NOMO-1 treated with dmso at 0.1 percent for 144 hours (cell line): ENCODE measurements around the gene CBS.
"Not testable (repeated sequence)": the region's sequence is repeated elsewhere in the genome, so short reads cannot be mapped to it uniquely, and the experiment has no call there.

Experiments used
- DNase-seq: peaks from one replicate; lab custom pipeline; 2025; ENCODE audit not compliant: unreplicated experiment; lab: John Stamatoyannopoulos, UW

Gene CBS

DNA sequence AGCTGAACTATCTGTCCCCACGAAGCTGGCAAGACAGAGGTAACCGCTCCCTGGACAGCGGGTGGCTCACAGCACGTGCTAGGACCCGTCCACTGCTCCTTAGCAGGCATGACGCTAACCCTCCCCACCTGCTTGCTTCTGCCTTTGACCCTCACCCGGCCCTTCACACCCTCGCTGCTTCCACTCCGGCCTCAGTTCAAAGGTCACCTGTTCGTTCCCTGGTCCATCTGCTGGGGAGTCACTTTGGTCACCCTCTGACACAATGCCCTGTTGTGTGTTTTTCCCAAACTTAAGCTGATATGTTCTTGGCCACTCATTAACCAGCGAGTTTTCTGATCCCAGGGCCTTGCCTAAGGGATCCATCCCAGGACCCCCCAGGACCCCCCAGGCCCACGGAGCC lies 7.6 kb downstream of the CBS start:
- not testable (repeated sequence) for DNase-seq

GRCh38 chr21:43066690-43067089 lies 8.9 kb downstream of the CBS start:
- DNase-seq: not testable (repeated sequence)

DNA sequence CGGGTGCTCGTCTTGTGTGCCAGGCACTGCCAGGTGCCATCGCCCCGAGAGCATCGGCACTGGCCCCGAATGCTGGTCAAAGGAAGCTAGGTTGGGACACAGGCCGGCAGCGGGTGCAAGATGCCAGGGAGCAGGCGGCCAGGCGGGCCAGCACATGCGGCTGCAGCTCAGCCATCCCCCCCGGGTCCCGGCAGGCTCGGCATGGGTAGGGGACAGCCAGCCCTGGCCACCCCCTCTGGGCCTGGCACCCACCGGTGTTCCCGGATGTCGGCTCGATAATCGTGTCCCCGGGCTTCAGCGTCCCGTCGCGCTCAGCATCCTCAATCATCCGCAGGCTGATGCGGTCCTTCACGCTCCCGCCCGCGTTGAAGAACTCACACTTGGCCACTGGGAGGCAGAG lies 9.6 kb downstream of the CBS start:
- not testable (repeated sequence) for DNase-seq

GRCh38 chr21:43064265-43064917 lies 11.2 kb downstream of the CBS start:
- not testable (repeated sequence) for DNase-seq

DNA sequence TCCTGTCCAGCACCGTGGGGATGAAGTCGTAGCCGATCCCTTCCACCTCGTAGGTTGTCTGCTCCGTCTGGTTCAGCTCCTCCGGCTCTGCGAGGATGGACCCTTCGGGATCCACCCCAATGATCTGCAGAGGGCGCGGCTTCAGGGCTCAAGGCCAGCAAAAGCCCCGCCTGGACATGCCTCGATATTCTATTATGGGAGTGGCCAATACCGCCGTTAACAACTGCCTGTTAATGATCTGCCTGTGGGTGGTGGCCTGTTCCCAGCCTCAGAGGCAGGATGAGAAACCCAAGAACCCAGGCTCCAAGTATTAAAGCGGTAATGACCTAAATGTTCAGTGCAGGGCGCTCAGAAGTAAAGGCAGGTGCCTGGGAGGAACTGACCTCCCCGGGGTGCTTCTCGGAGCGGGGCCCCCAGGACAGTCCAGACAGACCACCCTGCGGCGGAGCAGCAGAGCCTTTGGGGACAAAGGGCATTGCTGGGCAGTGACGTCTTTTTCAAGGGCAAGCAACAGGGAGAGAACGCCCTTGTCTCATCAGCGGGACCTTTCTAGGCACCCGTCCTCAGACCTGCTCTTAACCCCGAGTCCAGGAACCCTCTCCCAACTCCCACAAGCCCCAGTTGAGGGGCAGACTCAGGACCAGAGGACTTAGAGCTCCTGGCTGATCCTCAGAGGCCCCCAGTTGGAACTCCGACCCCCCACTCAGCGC lies 12.5 kb downstream of the CBS start:
- DNase-seq: not testable (repeated sequence)

- DNase-seq: not testable (repeated sequence)
Measured at GRCh38 chr21:43053112-43053511, 22.5 kb downstream of the CBS start.

DNA sequence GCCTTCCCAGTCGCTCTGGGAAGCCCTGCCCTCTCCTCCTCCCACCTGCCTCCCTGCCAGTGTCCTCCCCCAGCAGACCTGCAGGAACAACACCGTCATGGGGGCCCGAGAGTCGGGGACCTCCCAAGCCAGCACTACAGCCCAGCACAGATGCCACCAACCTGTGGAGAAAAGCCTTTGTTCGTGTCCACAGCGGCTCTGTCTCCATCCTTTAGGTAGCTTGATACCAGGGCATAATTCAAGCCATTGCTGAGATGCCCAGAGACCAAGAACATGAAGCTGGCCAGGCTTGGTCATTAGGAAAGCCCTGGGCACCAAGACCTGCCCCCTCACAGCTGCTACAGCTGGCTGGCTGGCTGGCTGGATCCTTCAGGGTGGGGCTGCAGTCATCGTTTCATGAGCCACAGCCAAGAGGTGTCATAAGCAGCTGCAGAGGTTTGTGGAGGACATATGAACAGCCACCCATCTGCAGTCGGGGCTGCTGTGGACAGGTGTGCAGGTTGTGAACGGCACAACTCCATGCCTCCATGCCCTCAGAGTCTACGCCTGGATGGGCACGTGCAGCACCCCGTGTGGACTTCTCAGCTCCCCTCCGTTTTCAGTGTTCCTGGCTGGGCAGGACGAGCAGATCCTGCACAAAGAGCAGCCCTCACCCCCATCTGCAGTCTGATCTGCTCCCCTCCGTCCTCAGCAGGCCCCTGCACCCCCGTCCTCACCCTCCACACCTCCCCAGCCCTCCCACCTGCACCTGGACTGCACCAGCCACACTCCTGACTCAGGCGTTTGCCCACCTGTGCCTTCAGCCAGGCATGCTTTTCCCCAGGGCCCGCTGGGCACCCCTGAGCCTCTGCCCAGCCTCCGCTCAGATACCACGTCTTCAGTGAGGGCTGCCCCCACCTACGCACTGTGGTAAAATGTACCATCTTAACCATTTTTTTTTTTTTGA lies 29.5 kb downstream of the CBS start:
- DNase-seq: not testable (repeated sequence)

GRCh38 chr21:43045165-43045875 lies 30.3 kb downstream of the CBS start:
- DNase-seq: not testable (repeated sequence)

GRCh38 chr21:43044547-43044946 lies 31.1 kb downstream of the CBS start:
- DNase-seq: not testable (repeated sequence)

DNA sequence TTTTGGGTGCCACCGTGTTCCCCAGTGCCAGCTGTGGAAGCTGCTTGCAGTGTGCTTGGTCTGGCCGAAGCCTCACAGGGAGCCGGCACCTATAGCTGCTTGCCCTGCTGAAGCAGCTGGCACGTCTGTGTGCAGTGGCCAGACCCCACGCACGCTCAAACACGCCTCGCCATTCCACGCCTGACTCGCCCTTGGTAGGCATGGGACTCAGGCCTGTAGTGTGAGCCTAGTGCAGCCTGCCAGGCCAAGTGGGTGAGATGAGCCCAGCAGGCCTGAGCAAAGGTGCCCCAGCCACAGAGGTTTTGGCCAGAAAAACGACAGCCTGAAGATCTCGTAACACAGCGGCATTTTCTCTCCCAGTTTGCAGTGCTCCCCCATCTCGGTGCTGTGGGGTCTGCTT lies 32.3 kb downstream of the CBS start:
- not testable (repeated sequence) for DNase-seq

GRCh38 chr21:43042169-43042568 lies 33.5 kb downstream of the CBS start:
- DNase-seq: not testable (repeated sequence)

DNA sequence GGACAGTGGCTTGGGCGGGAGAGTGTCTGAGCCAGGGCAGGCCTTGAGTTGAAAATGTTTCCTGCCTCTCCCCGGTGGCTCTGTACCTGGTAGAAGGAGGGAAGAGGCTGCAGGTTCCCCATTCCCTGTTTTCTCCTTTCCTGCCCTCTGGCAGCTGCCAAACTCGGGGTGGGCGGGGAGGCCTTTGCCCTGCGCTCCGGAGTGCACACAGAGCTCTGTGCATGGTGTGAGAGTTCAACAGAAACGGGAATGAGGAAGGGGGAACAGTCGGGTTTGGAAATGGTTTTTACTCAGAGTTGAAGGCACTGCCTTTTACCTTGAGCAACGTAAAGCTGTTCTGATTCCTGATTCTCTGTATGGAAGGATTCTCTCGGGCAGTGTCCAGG lies 37.0 kb downstream of the CBS start:
- not testable (repeated sequence) for DNase-seq

DNA sequence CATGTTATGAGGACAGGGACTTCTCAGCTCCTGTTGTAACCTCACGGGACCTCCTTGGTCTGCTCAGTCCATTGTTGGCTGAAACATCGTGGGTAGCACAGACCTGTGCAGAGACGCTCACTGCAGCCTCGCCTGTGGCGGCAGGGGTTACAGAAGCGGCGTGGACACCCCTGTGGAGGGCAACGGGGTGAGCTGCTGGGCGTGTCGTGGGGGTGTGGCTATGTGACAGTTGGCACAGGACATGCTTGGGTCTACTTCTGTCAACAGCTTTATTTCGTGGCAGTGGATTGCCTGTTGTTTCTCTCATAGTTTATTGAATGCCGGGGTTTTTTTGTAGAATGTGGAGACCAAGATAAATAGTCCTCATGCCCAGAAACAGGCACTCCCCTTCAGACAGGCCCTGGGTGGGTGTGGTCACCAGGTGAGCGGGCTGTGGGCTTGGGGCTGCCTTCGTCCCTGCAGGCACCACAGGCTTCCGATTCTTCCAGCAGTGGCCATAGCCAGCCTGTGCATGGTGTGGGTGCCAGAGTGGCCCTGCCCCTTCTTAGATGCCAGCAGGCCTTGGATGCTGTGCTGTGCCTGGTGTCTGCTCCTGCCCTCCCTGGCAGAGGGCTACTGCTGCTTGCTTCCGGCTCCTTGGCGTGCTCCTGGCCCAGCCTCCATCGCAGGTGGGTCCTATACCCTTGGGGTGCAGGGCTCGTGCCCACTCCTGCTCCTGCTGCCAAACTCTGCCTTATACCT lies 37.5 kb downstream of the CBS start:
- not testable (repeated sequence) for DNase-seq

DNA sequence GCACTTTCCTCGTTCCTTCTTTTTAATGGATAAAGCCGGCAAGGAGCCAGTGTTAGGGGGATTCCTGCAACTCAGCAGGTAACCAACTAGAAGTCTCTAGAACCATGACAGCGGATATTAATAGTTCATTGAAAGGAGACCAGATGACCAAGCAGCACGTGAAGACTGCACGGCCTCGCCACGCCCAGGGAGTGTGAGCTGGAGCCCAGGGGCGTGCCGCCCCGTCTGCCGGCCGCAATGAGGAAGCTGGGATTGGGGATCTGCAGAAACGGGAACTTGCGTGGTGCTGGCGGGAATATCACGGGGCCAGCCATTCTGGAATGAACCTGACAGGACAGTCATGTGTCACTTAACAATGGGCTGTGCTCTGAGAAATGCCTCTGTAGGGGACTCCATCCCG lies 38.7 kb downstream of the CBS start:
- not testable (repeated sequence) for DNase-seq

DNA sequence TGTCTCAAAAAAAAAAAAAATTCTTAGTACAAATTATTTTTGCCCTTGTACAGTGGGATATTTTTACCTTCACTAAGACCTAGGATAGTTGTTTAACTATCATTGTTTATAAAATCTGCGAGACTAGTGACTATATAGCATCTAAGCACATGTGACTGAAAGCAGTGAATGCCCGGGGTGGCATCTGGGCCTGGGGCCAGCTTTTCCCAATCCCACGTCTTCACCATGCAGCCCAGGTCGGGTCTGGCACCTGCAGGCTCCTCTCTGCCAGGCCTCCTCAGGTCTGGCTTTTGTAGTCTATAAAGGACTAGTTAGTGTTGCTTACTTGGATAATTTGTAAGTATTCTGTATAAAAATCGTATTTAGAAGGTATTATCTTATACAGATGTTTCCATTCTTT lies 40.8 kb downstream of the CBS start:
- DNase-seq: no peak

DNA sequence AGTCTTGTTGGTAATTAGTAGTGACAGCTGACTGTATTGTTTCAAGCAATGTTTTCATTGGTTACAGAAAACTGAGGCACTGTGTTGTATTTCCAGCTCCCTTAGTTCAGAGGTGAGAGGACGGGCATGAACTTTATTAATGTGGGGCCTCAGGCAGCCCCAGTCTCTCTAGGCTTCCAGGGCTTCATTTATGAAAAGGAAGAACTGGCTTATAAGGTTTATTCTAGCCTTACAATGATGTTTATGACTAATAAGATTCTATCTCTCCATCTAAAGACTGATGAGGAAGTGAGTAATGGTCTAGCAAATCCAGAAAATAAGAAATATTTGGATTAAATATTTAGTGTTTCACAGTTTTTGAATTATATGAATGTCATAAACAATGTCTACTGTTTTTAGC lies 41.5 kb downstream of the CBS start:
- no peak for DNase-seq

- no peak for DNase-seq
Measured at GRCh38 chr21:43031121-43031619, 44.5 kb downstream of the CBS start.

DNA sequence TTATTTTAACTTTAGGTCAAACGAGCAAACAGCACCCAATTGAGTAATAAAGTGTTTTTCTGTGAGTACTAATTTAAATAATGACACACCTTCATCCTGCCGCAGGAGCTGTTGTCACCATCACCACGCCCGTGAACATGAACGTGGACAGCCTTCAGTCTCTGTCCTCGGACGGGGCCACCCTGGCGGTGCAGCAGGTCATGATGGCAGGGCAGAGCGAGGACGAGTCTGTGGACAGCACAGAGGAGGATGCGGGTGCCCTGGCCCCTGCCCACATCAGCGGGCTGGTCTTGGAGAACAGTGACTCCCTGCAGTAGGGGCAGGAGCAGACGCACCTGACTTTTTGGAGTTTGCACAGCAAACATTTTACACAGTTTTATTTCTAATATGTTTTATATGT lies 45.9 kb downstream of the CBS start:
- no peak for DNase-seq

- no peak for DNase-seq
Measured at GRCh38 chr21:43027846-43028731, 47.5 kb downstream of the CBS start.
